Right lobe of liver (tissue), 4 donors: ENCODE results near the gene ADSS2.

Source experiments
- POLR2A ChIP-seq: fragments of 450-650 bp; IDR thresholded peaks from one replicate; pipeline ENCODE4 v1.6.1; 2017; ENCODE audit warnings: antibody characterized with exemption, mild to moderate bottlenecking
- TF ChIP-seq, protein P1 (sequence below), 4 donors: fragments of 200-600 bp in 3 of 4; fragments of 450-650 bp in 1 of 4; IDR thresholded peaks; one replicate each; pipeline versions ENCODE4 v1.5.1 to v1.8.0; 2016 to 2022; ENCODE audit warnings: antibody characterized with exemption in 4 of 4, mild to moderate bottlenecking in 2 of 4
- donor health status: DM: no; HTN: no; CAD: no.
- donor health status: DM: no; HTN: no; CAD: no.
- donor health status: DM: no; HTN: yes; CAD: no.

DNA sequence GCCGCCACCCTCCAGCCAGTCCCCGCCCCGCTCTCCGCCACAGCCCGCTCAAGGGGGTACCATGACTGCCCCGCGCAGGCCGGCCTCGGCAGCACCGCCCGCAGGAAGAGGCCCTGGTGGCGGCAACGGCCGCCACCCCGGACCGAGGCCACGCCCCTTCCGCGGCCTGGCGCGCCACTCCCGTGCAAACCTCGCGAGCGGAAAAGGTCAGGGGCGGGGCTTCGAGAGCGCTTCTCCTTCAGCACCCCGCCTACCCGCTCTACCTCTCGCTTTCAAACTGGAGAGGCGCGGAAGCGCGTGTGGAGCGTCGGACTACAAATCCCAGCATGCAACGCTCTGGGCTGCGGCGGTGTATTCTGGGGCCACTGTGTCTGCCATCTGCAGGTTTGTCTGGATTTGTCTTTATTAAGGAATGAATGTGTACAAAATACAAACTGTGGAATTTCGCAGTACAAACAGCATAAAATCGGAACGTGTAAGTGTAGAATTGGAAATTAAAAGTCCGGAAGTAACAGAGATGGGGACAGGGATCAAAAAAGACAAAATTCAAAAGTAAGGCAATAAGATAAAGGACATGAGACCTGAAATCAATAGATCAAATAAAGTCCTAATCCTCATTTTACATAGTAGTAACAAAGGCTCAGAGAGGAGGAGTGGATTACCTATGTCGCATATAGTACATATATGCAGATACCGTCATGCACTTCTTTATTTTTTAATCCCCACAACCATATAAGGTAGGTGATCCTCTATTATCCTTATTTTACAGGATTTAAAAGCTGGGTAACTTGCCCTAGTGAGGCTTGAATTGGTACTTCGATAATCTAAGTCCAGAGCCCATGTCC lies 464 bp upstream of the ADSS2 start:
- TF ChIP-seq POLR2A = no peak
- TF ChIP-seq, protein P1, sequence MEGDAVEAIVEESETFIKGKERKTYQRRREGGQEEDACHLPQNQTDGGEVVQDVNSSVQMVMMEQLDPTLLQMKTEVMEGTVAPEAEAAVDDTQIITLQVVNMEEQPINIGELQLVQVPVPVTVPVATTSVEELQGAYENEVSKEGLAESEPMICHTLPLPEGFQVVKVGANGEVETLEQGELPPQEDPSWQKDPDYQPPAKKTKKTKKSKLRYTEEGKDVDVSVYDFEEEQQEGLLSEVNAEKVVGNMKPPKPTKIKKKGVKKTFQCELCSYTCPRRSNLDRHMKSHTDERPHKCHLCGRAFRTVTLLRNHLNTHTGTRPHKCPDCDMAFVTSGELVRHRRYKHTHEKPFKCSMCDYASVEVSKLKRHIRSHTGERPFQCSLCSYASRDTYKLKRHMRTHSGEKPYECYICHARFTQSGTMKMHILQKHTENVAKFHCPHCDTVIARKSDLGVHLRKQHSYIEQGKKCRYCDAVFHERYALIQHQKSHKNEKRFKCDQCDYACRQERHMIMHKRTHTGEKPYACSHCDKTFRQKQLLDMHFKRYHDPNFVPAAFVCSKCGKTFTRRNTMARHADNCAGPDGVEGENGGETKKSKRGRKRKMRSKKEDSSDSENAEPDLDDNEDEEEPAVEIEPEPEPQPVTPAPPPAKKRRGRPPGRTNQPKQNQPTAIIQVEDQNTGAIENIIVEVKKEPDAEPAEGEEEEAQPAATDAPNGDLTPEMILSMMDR (IDR thresholded peaks at IDR 0.05) = peak; percentile 40 to 53 (median 45)
